Astrocyte (in vitro differentiated cells and primary cell): ENCODE results near the gene ULK2. TPM values are rescaled to one million over a fixed set of nuclear protein-coding genes. Genes with fewer than 3 reads are reported as not detected.
"Not testable (repeated sequence)": the region's sequence is repeated elsewhere in the genome, so short reads cannot be mapped to it uniquely, and the experiment has no call there.

ENCODE experiments used
- DNase-seq: peaks from one replicate; pipeline ENCODE4 v3.0.0-alpha.2; 2010; ENCODE audit warnings: low read depth
- FAIRE-seq: peaks from 2 replicates; lab custom pipeline; 2011; peaks lifted over from hg19 to GRCh38; lab: Jason Lieb, UNC
- H2AFZ ChIP-seq: 2 replicates; pipeline ENCODE4 v1.6.0; 2012; ENCODE audit warnings: low read depth, low read length, inconsistent platforms
- H3K27ac ChIP-seq: 2 replicates; pipeline ENCODE4 v1.5.1; 2011; ENCODE audit warnings: low read depth, low read length, inconsistent platforms
- H3K27me3 ChIP-seq: 2 replicates; pipeline ENCODE4 v1.6.0; 2011; ENCODE audit warnings: low read length, inconsistent platforms; ENCODE audit not compliant: insufficient read depth
- H3K36me3 ChIP-seq: 2 replicates; pipeline ENCODE4 v1.5.1; 2011; ENCODE audit warnings: low read length, inconsistent platforms; ENCODE audit not compliant: insufficient read depth
- H3K4me1 ChIP-seq: 2 replicates; pipeline ENCODE4 v1.5.1; 2011; ENCODE audit warnings: low read length, inconsistent platforms; ENCODE audit not compliant: insufficient read depth
- H3K4me2 ChIP-seq: 2 replicates; pipeline ENCODE4 v1.6.0; 2012; ENCODE audit warnings: low read length, inconsistent platforms
- H3K4me3 ChIP-seq: 2 replicates; pipeline ENCODE4 v1.5.1; 2011; ENCODE audit warnings: low read depth, mild to moderate bottlenecking, low read length, inconsistent platforms; ENCODE audit not compliant: insufficient read depth
- H3K79me2 ChIP-seq: 2 replicates; pipeline ENCODE4 v1.6.0; 2012; ENCODE audit warnings: mild to moderate bottlenecking, low read length, inconsistent platforms; ENCODE audit not compliant: insufficient read depth
- H3K9ac ChIP-seq: 2 replicates; pipeline ENCODE4 v1.6.0; 2012; ENCODE audit warnings: mild to moderate bottlenecking, low read length, inconsistent platforms
- H3K9me3 ChIP-seq: 2 replicates; pipeline ENCODE4 v1.5.1; 2012; ENCODE audit warnings: low read depth, mild to moderate bottlenecking, low read length, inconsistent platforms; ENCODE audit not compliant: insufficient read depth
- H4K20me1 ChIP-seq: 2 replicates; pipeline ENCODE4 v1.6.0; 2012; ENCODE audit warnings: low read length, inconsistent platforms; ENCODE audit not compliant: insufficient read depth
- H3K27ac Mint-ChIP-seq: one replicate; pipeline ENCODE4 v1.8.0; 2021; ENCODE audit warnings: mild to moderate bottlenecking, mixed read lengths; ENCODE audit not compliant: unreplicated experiment
- H3K27me3 Mint-ChIP-seq: one replicate; pipeline ENCODE4 v1.8.0; 2021; ENCODE audit warnings: low read depth, mixed read lengths; ENCODE audit not compliant: unreplicated experiment
- H3K36me3 Mint-ChIP-seq: one replicate; pipeline ENCODE4 v1.8.0; 2021; ENCODE audit warnings: low read depth, mixed read lengths; ENCODE audit not compliant: unreplicated experiment
- H3K4me1 Mint-ChIP-seq: one replicate; pipeline ENCODE4 v1.8.0; 2021; ENCODE audit warnings: low read depth, mixed read lengths; ENCODE audit not compliant: unreplicated experiment
- H3K4me3 Mint-ChIP-seq: one replicate; pipeline ENCODE4 v1.8.0; 2021; ENCODE audit warnings: mild to moderate bottlenecking, moderate library complexity, mixed read lengths; ENCODE audit not compliant: unreplicated experiment
- H3K9me3 Mint-ChIP-seq: one replicate; pipeline ENCODE4 v1.8.0; 2021; ENCODE audit warnings: mild to moderate bottlenecking, mixed read lengths; ENCODE audit not compliant: unreplicated experiment
- EZH2 ChIP-seq: IDR thresholded peaks from 2 replicates; pipeline ENCODE4 v1.6.1; 2012; ENCODE audit warnings: mild to moderate bottlenecking, low read length, inconsistent platforms; ENCODE audit not compliant: insufficient read depth
- total RNA-seq: library from RNA; stranded (reverse); gene quantifications from 2 replicates; pipeline ENCODE4 v1.2.1, GENCODE V29; 2021
- TF ChIP-seq, protein P1 (sequence below): IDR thresholded peaks from 2 replicates; pipeline ENCODE4 v1.5.1; 2011; ENCODE audit warnings: low read depth, mild to moderate bottlenecking, inconsistent platforms, low read length, moderate library complexity; ENCODE audit not compliant: insufficient read depth

ULK2 gene
- total RNA-seq, 1 donor from 2014 or later: 10.8 TPM

DNA sequence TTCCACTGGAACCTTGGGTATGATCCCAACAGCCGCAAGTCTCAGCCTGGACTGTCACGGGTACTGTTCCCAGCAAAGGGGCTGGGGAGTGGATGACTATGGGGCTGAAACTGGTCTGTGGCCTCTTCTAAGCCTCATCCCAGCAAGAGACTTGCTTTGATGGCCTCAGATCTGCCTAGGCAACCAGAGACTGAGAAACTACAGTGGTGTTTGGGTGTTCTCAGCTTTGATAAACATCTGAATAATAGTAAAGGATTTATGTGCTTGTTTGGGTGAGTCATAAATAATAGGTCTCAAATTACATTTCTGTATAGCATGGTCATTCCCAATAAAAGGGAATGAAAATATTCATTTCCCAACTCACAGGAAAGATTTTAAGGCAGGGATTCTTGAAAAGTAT lies 30.2 kb upstream of the ULK2 start:
- no peak for FAIRE-seq

DNA sequence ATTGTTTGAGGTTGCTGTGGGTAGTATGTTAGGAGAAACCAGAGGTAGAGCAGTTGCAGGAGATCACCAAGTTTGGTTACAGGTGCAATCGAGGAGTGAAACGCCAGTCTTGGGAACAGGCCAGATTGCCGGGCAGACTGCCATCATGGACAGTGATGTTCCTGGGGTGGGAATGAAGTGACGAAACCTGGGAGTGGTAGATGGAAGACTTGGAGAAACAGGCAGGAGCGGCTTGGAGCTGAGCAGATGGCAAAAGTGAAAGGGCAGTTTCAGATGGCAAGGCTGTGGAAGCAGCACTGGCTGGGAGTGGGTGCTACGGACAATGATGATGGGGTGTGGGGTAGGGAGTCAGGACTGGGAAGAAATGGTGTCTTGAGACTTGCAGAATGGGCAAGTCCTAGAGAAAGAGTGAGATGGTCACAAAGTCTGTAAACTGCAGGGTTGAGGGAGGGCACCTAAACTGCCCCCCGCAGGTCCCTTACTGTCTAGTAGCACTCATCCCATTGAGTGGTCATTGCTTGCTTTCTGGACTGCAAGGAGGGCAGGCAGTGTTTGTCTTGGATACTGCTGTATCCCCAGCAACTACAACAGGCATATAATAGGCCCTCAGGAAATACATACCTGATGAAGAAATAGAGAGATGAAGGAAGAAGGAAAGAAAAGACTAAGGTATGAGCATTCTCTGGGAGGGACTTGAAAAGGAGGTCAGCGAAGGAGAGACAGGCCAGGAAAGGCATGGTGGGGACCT lies 29.5 kb upstream of the ULK2 start:
- Histone ChIP-seq H3K4me1 (peaks cover 3% of the 10 kb centered on the region), H3K27me3 (no peaks in the 10 kb centered on the region), H3K36me3 (peaks cover 3% of the 10 kb centered on the region), H3K4me2 (no peak overlapping the region), H2AFZ (no peak overlapping the region), H3K4me3 (no peak overlapping the region), H3K9ac (no peak overlapping the region), H3K9me3 (no peaks in the 10 kb centered on the region), H3K79me2 (no peaks in the 10 kb centered on the region), H4K20me1 (peaks cover 10% of the 10 kb centered on the region), H3K27ac (no peak overlapping the region)
- Mint-ChIP-seq H3K4me1 (peaks cover 7% of the 10 kb centered on the region), H3K4me3 (no peak overlapping the region), H3K27me3 (no peaks in the 10 kb centered on the region), H3K36me3 (no peaks in the 10 kb centered on the region), H3K27ac (no peak overlapping the region), H3K9me3 (no peaks in the 10 kb centered on the region)
- DNase-seq (no peak), FAIRE-seq (no peak)
- TF ChIP-seq, protein P1, sequence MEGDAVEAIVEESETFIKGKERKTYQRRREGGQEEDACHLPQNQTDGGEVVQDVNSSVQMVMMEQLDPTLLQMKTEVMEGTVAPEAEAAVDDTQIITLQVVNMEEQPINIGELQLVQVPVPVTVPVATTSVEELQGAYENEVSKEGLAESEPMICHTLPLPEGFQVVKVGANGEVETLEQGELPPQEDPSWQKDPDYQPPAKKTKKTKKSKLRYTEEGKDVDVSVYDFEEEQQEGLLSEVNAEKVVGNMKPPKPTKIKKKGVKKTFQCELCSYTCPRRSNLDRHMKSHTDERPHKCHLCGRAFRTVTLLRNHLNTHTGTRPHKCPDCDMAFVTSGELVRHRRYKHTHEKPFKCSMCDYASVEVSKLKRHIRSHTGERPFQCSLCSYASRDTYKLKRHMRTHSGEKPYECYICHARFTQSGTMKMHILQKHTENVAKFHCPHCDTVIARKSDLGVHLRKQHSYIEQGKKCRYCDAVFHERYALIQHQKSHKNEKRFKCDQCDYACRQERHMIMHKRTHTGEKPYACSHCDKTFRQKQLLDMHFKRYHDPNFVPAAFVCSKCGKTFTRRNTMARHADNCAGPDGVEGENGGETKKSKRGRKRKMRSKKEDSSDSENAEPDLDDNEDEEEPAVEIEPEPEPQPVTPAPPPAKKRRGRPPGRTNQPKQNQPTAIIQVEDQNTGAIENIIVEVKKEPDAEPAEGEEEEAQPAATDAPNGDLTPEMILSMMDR: no peak
- TF ChIP-seq EZH2: no peak

More for the DNA sequence above, 30.2 kb upstream of the ULK2 start:
- no peaks in the 10 kb centered on the region for H3K27me3 ChIP-seq
- no peak for TF ChIP-seq EZH2
- TF ChIP-seq, protein P1: no peak
- peaks cover 10% of the 10 kb centered on the region for H4K20me1 ChIP-seq
- H3K4me2 ChIP-seq: no peak overlapping the region
- no peaks in the 10 kb centered on the region for H3K79me2 ChIP-seq
- H3K4me1 ChIP-seq: peaks cover 3% of the 10 kb centered on the region
- H3K27me3 Mint-ChIP-seq: no peaks in the 10 kb centered on the region
- H3K36me3 ChIP-seq: peaks cover 3% of the 10 kb centered on the region
- H3K36me3 Mint-ChIP-seq: no peaks in the 10 kb centered on the region
- H3K4me3 ChIP-seq: no peak overlapping the region
- H3K9me3 ChIP-seq: no peaks in the 10 kb centered on the region
- no peak overlapping the region for H3K27ac ChIP-seq
- H3K9ac ChIP-seq: no peak overlapping the region
- H2AFZ ChIP-seq: no peak overlapping the region
- DNase-seq: peak; percentile 47
- no peak overlapping the region for H3K4me3 Mint-ChIP-seq
- no peaks in the 10 kb centered on the region for H3K9me3 Mint-ChIP-seq
- H3K4me1 Mint-ChIP-seq: peaks cover 7% of the 10 kb centered on the region
- no peak overlapping the region for H3K27ac Mint-ChIP-seq

DNA sequence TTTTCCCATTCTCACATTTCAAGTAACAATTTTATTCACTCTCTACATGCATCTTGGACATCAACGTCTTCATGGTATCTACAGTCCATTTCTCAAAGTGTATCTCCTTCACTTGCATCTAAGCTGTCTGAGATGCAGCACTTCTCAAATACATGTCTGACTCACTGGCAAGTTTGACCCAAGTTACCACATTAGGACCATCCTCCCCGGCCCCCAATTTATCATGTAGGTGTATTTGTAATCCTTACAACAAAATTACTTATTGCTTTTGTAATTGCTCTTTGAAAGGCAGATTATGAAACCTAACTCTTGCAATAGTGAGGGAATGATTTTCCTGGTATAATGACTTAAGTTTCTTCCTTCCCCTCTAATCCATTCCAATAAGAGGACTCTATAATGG lies 28.9 kb upstream of the ULK2 start:
- Histone ChIP-seq H2AFZ (no peak overlapping the region), H3K9me3 (no peaks in the 10 kb centered on the region), H3K4me2 (no peak overlapping the region), H3K27me3 (no peaks in the 10 kb centered on the region), H3K79me2 (no peaks in the 10 kb centered on the region), H3K4me1 (peaks cover 3% of the 10 kb centered on the region), H3K27ac (no peak overlapping the region), H3K36me3 (peaks cover 3% of the 10 kb centered on the region), H3K4me3 (no peak overlapping the region), H3K9ac (no peak overlapping the region), H4K20me1 (peaks cover 10% of the 10 kb centered on the region)
- Mint-ChIP-seq H3K27me3 (no peaks in the 10 kb centered on the region), H3K36me3 (no peaks in the 10 kb centered on the region), H3K4me1 (peaks cover 7% of the 10 kb centered on the region), H3K27ac (no peak overlapping the region), H3K9me3 (no peaks in the 10 kb centered on the region), H3K4me3 (no peak overlapping the region)
- no peak for TF ChIP-seq EZH2
- TF ChIP-seq, protein P1: no peak
- FAIRE-seq: no peak
- DNase-seq: no peak

DNA sequence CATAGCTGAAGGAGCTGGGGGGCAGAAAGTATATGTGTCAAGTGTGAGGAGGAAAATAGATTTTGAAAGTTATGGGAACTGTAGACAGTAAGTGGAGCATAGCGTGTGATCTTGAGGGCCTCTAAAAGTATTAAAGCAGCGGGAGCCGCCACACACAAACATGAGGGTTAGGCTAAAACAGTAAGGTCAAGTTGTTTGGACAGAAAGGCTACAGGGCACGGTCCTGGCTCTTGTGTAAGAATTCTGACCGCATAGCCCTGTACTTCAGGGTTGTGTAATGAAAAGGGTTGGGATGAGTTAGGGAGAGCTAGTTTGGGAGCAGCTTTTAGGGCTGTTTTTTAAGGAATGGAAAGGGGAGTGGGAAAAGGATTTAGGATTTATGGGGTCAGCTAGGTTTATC lies 22.8 kb upstream of the ULK2 start:
- not testable (repeated sequence) for DNase-seq, H3K36me3 ChIP-seq, H3K4me1 Mint-ChIP-seq, H3K9me3 ChIP-seq, H3K9ac ChIP-seq, H3K27me3 ChIP-seq, H3K9me3 Mint-ChIP-seq, H4K20me1 ChIP-seq, H3K36me3 Mint-ChIP-seq, H3K4me1 ChIP-seq, H3K4me2 ChIP-seq, H2AFZ ChIP-seq, FAIRE-seq, H3K27ac Mint-ChIP-seq, H3K27me3 Mint-ChIP-seq, H3K27ac ChIP-seq, H3K4me3 Mint-ChIP-seq, H3K79me2 ChIP-seq, H3K4me3 ChIP-seq
